GM21825 (cell line): ENCODE data around the gene WDR44.
"Not testable (repeated sequence)": the region's sequence is repeated elsewhere in the genome, so short reads cannot be mapped to it uniquely, and the experiment has no call there.

ENCODE experiments used
- ATAC-seq: cut with Tn5 transposase; IDR thresholded peaks from one replicate; pipeline ENCODE4 v1.9.1; 2021; ENCODE audit warnings: mild to moderate bottlenecking, moderate library complexity; ENCODE audit not compliant: unreplicated experiment

Gene WDR44

DNA sequence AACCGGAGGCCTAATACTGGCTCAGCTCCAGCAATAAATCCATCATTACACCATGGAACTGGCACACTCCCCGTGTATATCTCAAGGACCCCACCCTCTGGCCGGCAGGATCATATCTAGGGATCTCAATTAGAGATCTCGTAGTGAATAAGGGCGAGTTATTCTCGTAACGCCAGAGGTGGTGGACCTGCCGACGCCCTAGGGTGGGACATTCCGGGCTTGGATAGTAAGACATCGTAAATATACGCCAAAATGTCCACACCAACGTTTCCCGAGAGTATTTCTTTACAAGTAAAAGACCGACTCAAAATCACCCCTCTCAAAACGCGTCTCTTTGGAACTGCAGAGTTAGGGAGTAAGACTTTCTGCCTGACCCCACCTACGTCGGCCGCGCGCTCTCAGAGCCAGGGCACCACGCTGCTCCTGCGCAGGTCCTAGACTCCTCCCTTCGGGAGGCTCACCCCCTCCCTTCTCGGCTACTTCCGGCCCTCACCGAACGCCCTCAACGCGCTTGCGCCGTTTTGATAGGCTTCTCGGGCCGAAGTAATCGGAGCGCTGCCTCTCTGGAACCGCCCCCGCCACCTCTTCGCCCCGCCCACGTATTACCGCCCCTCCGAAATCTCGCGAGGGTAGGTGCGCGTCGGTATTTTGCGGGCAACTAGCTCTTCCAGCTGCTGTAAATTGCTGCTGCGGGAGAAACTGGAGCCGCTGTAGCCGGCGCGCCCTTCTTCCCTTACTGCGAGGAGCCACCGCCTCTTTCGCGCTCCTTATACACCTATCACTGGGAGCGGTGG is at the start of gene WDR44:
WDR44 (plus strand) TSS at position 643 of the 794 bp plus-strand sequence. CDS start 398 bp downstream, outside the sequence.
- ATAC-seq = peak; percentile 84

GRCh38 chrX:118305827-118306226 is 40.1 kb upstream of the WDR44 start:
- ATAC-seq = not testable (repeated sequence)

DNA sequence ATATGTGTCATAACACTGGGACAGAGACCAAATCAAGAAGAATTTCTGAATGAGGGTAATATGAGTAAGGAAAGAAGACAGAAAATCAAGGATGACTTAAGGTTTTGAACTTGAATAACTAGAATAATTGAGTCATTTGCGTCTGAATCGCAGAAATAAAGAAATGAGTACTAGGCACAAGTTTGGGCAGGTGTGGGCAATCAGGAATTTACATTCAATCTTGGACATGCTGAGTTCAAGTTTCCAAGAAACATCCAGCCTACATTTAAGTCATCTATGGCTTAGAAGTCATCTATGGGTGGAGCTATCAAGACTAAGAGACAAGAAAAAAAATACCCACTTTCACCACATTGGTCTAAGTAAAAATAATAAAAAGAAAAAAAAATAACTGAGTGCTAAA is 30.4 kb upstream of the WDR44 start:
- ATAC-seq = no peak

DNA sequence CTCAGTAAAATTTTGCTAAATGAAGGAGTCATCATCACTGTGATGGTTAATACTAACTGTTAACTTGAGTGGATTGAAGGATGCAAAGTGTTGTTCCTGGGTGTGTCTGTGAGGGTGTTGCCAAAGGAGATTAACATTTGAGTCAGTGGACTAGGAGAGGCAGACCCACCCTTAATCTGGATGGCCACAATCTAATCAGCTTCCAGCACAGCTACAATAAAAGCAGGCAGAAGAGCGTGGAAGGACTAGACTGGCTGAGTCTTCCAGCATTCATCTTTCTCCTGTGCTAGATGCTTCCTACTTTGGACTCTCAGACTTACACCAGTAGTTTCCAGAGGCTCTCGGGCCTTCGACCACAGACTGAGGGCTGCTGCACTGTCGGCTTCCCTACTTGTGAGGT is 21.3 kb upstream of the WDR44 start:
- no peak for ATAC-seq

DNA sequence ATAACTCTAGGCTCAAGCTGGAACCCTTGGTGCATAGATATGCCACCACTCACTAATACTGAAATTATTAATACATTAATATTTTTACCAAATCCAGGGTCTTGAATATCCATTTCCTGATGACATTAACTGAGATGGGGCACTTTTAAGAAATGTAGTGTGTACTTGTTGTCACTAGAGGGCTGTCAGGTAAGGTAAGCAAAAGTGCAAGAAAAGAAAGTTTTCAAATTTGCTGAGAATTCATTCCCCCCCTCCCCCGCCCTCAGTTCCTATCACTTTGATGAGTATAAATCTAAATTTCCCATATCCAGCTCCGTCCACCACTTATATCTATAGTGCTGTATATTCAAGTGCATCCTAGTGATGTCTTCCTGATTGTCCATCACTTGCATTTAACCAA is 20.5 kb upstream of the WDR44 start:
- ATAC-seq = no peak

GRCh38 chrX:118329175-118329574 is 16.7 kb upstream of the WDR44 start:
- ATAC-seq = no peak

DNA sequence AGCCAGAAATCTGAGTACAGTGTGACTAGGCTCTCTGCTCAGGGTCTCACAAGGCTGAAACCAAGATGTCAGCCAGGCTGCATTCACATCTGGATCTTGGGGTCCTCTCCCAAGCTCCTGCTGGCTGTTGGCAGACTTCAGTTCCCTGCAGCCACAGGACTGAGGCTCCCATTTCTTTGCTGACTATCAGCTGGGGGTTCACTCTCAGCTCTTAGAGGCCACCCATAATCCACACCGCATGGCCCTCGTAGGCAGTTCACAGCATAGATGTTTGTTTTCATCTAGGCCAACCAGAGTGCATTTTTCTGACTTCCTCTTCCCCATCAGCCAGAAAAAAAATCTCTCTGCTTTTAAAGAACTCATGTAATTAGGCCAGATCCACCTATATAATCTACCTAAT is 8.2 kb upstream of the WDR44 start:
- no peak for ATAC-seq

DNA sequence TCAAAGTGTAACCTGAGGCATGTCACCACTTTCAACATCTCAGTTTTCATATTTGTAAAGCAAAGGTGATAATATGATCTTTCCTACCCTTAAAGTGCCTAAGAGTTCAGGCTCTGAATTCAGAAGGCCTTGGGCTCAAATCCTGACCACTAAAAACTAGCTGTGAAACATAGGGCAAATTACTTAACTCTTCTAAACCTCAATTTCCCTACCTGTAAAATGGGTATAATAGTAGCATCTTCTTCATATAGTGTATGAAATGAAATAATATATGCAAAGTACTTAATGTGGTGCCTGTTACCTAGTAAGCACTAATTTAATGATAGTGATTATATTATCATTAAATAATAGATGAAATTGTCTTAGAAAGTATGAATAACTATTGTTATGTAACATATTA is 7.0 kb upstream of the WDR44 start:
- ATAC-seq = no peak

DNA sequence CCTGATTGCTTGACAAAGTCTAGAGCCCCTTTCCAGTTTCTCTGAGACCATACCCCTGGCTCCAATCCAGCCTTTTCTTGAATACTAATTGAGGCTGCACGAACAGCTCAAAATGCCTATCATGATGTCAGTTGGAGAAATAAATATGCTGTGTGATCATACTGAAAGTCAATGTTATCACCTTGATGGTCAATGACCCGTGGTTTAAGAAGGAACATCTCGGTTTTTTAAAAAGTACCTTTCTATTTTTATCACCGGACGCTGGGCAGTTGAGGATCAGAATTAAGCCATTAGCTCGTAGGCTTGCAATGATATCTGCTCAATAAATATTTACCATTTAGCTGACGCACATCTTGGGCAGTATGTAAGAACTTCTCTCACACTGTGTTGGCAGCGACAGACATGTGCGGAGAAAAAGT is 852 bp upstream of the WDR44 start:
- ATAC-seq = no peak

DNA sequence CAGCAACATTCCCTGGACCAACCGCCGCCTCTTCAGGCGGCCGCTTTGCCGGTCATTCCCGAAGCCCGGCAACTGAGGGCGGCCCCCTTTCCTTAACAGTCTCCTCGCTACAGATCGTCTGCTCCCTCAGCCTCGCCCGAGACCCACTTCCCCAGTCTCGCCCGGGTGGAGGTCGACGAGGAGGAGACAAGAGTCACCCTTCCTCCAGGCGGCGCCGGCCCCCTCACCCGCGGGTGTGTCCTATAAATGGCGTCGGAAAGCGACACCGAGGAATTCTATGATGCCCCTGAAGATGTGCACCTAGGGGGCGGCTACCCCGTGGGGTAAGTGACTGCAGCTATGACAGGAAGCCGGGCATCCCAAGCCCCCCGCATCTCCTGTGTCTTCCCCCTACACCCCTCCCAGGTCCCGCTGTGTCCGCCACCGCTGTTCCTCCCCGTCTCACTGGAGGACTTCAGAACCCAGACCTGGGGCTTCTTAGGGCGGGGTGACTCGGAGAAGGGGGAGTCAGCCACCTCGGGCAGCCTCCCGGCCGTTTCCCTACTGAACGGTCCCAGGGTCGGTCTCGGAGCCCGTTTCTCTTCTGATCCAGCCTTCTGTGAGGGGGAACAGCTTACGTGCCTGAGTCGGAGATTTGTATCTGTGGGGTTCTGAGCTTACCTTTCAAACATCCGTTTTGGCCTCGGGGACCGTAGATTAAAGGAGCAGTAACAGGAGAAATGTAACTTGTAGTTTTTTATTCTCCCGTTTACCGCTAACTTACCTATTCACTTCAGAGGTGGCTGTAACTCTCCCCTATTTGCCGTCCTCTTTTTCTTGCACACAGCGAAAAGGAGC is 570 bp downstream of the WDR44 start:
- ATAC-seq = peak; percentile 26

GRCh38 chrX:118347131-118347530 is 1.2 kb downstream of the WDR44 start:
- ATAC-seq = no peak

DNA sequence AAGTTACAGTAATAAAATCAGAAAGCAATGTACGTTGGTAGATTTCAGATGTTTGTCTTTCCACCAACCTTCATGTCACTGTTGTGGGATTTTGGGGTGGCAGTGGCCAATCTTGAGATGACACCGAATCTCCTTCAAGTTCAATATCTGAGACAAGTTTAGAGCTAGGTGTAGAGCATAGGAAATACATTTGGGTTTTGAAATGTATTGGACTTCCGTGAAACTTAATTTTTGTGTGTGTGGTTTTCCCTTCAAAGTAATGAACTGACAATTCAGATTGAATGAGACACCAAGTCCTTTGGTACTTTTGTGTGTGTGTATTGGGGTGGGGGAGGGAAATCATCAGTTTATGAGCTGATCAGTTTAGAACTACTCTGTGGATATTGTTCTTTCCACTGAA is 1.8 kb downstream of the WDR44 start:
- no peak for ATAC-seq

DNA sequence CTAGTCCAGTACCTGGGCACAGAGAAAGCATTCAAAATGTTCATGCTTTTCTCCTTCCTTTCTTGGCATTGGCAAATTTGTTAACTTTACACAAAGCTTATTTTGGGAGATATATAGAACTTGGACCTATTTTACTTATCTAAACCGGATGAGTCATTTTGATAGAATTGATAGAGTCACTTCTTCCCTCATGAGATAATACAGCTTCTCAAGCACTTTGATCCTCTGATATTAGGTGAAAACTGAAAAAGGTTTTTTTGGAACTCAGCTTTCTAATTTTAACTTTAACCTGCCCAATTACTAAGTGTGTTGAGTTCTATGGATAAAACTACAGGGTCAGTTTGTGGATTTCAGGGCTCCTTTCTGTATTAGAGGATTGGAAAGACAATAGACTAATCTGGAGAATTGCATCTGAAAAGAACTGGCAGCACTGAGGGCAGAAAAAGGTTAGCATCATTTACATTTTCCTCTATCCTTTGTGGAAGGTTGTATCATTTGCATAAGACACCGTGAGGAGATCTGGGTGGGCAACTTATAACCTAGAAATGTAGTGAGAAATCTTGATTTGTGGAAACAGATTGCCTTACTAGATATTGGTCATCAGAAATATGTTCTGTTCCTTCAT is 2.4 kb downstream of the WDR44 start:
- no peak for ATAC-seq

- no peak for ATAC-seq
These were observed 3.3 kb downstream of the WDR44 start for GRCh38 chrX:118349188-118349587.

DNA sequence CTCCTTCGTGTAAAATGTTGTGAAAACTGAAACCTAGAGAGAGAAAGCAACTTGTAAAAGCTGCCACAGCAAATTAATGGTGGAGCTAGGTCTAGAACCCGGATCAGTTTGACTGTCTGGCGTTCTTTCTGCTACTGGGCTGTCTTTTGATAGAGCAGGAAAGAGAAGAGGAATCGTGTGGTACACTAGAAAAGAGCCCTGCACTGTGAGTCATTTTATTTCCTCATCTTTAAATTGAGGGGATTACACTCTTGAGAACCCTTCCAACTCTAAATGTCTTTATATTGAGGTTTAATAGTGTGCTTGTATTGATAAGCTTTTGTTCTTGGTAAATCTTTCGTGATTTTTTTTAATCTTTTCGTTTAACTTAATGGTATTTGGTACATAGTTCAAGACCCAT is 4.3 kb downstream of the WDR44 start:
- no peak for ATAC-seq

DNA sequence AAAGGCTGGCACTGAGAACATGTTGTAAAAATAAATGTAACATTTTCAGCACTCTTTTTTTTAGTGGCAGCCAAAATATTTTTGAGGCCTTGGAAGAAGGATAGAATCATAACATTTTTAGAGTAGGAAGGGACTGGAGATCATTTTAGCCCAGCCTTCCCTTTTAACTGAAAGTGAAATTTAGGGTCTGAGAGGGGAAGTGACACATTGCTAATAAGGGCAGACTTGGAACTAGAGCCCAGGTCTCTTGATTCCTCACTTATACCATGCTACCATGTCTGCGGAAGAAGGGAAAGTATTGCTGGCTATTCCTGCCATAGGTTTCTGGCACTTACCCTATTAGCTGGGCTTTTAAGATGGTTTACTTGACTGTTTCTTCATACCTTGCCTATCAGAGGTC is 4.8 kb downstream of the WDR44 start:
- no peak for ATAC-seq

GRCh38 chrX:118352566-118352965 is 6.7 kb downstream of the WDR44 start:
- no peak for ATAC-seq

DNA sequence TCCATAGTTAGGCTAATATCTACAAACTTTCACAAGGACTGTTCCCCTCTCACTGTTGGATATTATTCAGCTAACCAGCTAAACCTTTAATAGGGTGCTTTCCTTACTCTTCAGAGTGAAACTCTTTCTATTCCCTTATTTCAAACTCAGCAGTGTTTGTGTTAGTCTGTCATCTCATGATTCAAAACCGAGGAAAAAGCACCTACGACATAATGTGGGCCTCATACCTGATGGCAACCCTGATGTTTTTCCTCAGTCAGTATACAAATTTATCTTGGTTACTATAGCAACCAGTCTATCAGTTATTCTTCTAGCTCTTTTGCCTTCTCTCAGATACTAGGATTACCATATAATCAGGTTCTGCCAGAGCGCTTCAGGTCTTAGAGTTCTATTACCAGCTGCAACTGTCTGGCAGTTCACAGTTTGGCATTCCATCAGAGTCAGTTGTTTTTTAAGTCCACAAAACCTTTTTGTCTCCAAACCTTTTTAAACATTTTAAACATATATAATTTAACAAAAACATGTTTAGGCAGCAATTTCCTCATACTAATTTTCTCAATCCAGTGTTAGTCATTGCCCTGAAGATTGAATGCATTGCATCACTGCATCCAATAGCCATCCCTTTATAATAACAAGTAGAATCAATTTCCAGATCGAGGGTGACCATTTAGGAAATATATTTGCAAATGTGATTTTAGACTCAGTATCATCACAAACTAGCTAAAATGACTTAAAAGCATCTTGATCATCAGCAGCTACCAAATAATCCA is 7.4 kb downstream of the WDR44 start:
- peak; percentile 39 for ATAC-seq

GRCh38 chrX:118355225-118355920 is 9.5 kb downstream of the WDR44 start:
- no peak for ATAC-seq

DNA sequence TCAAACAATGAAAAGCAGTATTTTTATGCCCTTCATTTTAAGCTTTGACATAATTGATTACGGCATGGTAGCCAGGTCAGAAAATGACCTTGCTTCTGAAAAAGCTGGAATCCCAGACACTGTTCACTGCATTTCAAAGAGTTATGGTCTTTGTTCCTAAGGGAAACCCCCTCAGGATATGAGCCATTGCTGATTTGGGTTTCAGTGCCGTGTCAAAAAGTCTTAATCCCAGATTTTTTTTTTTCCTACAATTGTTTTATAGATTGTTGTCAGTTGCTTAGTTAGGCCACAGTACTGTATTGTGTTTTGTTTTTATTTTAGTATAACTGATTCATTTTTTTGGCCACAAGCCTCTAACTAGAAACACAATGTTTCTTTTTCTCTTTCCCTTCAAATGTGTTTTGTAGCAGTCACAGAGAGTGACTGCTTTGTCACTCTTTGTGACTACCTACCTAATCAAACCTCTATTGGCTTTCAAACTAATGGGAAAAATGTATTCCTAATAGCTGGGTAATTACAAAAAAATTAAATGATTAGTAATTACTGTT is 10.3 kb downstream of the WDR44 start:
- no peak for ATAC-seq
